Kidney tubule cell (primary cell): ENCODE results near the gene TRIM22.

ENCODE experiments used
- DNase-seq: peaks from one replicate; pipeline ENCODE4 v3.0.0-alpha.2; 2018; ENCODE audit warnings: low spot score

TRIM22 gene

GRCh38 chr11:5746614-5747013 is 57.0 kb downstream of the TRIM22 start:
- DNase-seq: no peak

GRCh38 chr11:5749836-5750235 is 60.2 kb downstream of the TRIM22 start:
- DNase-seq: no peak

GRCh38 chr11:5753943-5754342 is 64.4 kb downstream of the TRIM22 start, which contains the start of gene OR52N4:
TSS of gene OR52N4 (plus strand) at chr11:5754243. CDS start at chr11:5754741, 498 bp downstream.
- DNase-seq: no peak
